BLaER1 treated with 17β-estradiol and CSF1 and Interleukin-3, amounts not matched to agents 10 nM and 100 nM (cell line): Measurements from ENCODE around the gene STAU1.
"Not testable (repeated sequence)": the region's sequence is repeated elsewhere in the genome, so short reads cannot be mapped to it uniquely, and the experiment has no call there.

Experiments
- H3K27ac ChIP-seq, 11 experiments: shearing (Covaris generic); formaldehyde crosslinking; 2 replicates each; pipeline ENCODE4 v1.8.1; 2022
- H3K27me3 ChIP-seq, 11 experiments: shearing (Covaris generic); formaldehyde crosslinking; 2 replicates each; pipeline ENCODE4 v1.8.1; 2022
- H3K36me3 ChIP-seq, 11 experiments: shearing (Covaris generic); formaldehyde crosslinking; 2 replicates each; pipeline ENCODE4 v1.8.1; 2022
- H3K4me1 ChIP-seq, 10 experiments: shearing (Covaris generic); formaldehyde crosslinking; 2 replicates each; pipeline ENCODE4 v1.8.1; 2022
- H3K4me2 ChIP-seq, 11 experiments: shearing (Covaris generic); formaldehyde crosslinking; 2 replicates each; pipeline ENCODE4 v1.8.1; 2022
- H3K4me3 ChIP-seq, 10 experiments: shearing (Covaris generic); formaldehyde crosslinking; 2 replicates each; pipeline ENCODE4 v1.8.1; 2022
- H3K9ac ChIP-seq, 11 experiments: shearing (Covaris generic); formaldehyde crosslinking; 2 replicates each; pipeline ENCODE4 v1.8.1; 2022
- H3K9me3 ChIP-seq, 11 experiments: shearing (Covaris generic); formaldehyde crosslinking; replicated peaks in 1 of 11; 2 replicates each; pipeline ENCODE4 v1.8.1; 2022
- H4K20me1 ChIP-seq, 11 experiments: shearing (Covaris generic); formaldehyde crosslinking; 2 replicates each; pipeline ENCODE4 v1.8.1; 2022
- Cebpa-rat ChIP-seq, 11 experiments: shearing (Covaris generic); IDR thresholded peaks; 2 replicates each; pipeline ENCODE4 v1.8.1; 2022

The STAU1 gene

DNA sequence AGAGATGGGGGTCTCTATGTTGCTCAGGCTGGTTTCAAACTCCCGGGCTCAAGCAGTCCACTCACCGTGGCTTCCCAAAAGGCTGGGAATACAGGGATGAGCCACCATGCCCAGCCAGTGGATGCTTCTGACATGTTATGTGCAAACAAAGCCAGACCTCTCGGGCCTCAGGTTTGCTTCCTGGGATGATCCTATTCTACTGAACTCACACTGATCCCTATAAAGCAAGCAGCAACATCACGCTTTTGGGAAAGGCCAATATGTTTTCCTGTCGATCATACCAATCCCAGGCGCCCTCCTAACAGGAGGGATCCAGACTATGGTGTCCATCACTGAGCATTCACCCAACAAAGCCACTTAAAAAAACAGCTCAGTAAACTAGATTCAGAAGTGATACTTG lies 81.8 kb downstream of the STAU1 start:
- no peaks in the 10 kb centered on the region; a peak in 1 of 22 replicates for H3K9me3 ChIP-seq
- H3K9ac ChIP-seq: no peak overlapping the region
- no peaks in the 10 kb centered on the region for H3K27me3 ChIP-seq
- no peak for TF ChIP-seq Cebpa-rat (IDR thresholded peaks at IDR 0.05)
- H3K4me1 ChIP-seq: peaks cover 0 to 5% (median 0%) of the 10 kb centered on the region in 10 experiments; a peak in 7 of 20 replicates
- H3K4me2 ChIP-seq: no peak overlapping the region
- peaks cover 50 to 83% (median 69%) of the 10 kb centered on the region in 11 experiments for H3K36me3 ChIP-seq
- H4K20me1 ChIP-seq: peaks cover 4 to 58% (median 28%) of the 10 kb centered on the region in 11 experiments; a peak in 19 of 22 replicates
- no peak overlapping the region for H3K27ac ChIP-seq
- H3K4me3 ChIP-seq: no peak overlapping the region

DNA sequence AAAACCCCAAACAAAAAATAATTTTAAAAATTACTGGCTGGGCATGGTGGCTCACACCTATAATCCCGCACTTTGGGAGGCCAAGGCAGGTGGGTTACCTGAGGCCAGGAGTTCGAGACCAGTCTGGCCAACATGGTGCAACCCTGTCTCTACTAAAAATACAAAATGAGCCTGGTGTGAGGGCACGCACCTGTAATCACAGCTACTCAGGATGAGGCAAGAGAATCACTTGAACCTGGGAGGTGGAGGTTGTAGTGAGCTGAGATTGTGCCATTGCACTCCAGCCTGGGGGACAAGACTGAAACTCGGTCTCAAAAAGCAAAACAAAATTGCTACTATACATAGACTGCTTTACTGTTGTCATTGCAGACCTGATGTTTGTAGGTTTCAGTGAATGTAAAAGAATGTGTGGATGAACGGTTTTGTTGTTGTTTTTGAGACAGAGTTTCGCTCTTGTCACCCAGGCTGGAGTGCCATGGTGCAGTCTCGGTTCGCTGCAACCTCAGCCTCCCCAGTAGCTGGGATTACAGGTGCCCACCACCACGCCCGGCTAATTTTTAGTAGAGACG lies 83.1 kb downstream of the STAU1 start:
- H3K9ac ChIP-seq, H3K27me3 ChIP-seq, H3K9me3 ChIP-seq, H3K4me3 ChIP-seq, H3K27ac ChIP-seq, H3K4me2 ChIP-seq: not testable (repeated sequence)
- peaks cover 9 to 60% (median 33%) of the 10 kb centered on the region in 11 experiments; a peak in 19 of 22 replicates for H4K20me1 ChIP-seq
- H3K36me3 ChIP-seq: peaks cover 51 to 83% (median 67%) of the 10 kb centered on the region in 11 experiments
- peaks cover 0 to 18% (median 7%) of the 10 kb centered on the region in 10 experiments; a peak in 10 of 20 replicates for H3K4me1 ChIP-seq

DNA sequence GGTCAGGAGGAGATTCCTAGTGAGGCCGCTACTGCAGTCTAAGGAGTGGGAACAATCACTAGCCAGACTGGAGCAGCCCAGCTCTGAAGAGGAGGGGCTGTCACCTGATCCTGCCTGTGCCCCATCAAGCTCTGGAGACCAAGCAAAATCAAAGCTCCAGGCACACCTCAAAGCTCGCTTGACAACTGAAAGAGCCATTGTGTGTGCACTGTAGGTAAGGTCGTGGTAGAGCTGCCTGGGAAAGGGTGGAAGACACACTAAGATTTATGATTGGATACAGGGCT lies 83.8 kb downstream of the STAU1 start:
- Histone ChIP-seq H3K27me3 (no peaks in the 10 kb centered on the region), H3K9me3 (no peaks in the 10 kb centered on the region), H3K4me3 (no peak overlapping the region), H4K20me1 (peaks cover 9 to 63% (median 33%) of the 10 kb centered on the region in 11 experiments; a peak in 19 of 22 replicates), H3K9ac (no peak overlapping the region), H3K4me2 (no peak overlapping the region), H3K4me1 (peaks cover 0 to 21% (median 7%) of the 10 kb centered on the region in 10 experiments; a peak in 10 of 20 replicates), H3K27ac (no peak overlapping the region), H3K36me3 (peaks cover 53 to 83% (median 68%) of the 10 kb centered on the region in 11 experiments)
- TF ChIP-seq Cebpa-rat (IDR thresholded peaks at IDR 0.05): no peak

DNA sequence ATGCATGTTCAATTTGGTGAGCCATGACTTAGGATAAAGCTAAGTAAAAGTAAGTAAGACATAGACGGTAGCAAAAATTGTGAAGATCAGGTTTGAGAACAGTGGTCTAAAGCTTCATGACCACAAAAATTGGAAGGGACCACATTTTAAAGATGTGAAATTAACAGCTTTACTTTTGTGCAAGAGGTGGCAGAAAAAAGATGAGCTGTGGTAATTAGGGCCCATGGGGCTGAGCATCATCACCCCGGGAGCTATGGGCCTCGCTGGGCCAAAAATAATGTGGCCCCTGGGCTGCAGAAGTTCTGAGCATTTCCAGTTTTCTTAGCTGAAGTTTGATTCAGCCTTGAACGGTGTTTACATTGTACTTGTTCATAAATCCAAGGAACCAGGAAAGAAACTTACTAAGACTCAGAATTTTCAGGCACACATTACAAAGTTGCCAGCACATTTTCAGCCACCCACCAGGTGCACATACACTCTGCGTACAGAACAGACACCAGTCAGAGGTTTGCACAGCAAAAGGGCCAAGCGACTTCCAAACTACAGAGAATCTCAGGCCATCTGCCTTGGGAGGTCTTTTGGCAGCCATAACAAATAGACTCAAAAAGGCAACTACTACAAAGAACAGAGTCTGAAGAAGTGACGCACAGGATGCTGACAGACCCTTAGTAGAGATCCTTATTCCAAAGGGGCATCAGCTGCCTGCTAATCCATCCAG lies 84.3 kb downstream of the STAU1 start:
- H3K9me3 ChIP-seq: no peaks in the 10 kb centered on the region
- H3K9ac ChIP-seq: no peak overlapping the region
- H3K4me1 ChIP-seq: peaks cover 0 to 21% (median 7%) of the 10 kb centered on the region in 10 experiments; a peak in 10 of 20 replicates
- no peak overlapping the region for H3K4me2 ChIP-seq
- H3K36me3 ChIP-seq: peaks cover 58 to 86% (median 73%) of the 10 kb centered on the region in 11 experiments
- no peak overlapping the region for H3K27ac ChIP-seq
- no peak for TF ChIP-seq Cebpa-rat (IDR thresholded peaks at IDR 0.05)
- peaks cover 9 to 68% (median 38%) of the 10 kb centered on the region in 11 experiments; a peak in 19 of 22 replicates for H4K20me1 ChIP-seq
- no peak overlapping the region for H3K4me3 ChIP-seq
- no peaks in the 10 kb centered on the region for H3K27me3 ChIP-seq

DNA sequence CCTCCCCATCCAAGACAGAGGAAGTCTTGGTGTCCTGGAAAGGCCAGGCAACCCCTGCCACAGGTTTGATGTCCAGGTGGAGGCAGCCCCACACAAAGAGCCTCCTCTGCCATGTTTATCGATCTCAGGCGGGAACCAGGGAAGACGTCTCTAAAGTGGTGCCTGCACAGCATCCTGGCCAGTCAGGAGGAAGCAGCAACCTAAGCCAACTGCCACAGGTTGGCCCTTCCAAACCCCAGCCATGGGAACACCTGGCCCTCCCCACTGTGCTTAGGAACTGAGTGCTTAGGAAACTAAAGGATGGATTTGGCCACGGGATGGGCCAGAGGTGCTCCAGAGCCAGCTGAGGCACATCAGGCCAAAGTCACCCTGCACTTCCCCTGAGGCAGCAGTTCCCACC lies 85.1 kb downstream of the STAU1 start:
- TF ChIP-seq Cebpa-rat (IDR thresholded peaks at IDR 0.05): no peak
- H3K36me3 ChIP-seq: peaks cover 66 to 94% (median 81%) of the 10 kb centered on the region in 11 experiments

DNA sequence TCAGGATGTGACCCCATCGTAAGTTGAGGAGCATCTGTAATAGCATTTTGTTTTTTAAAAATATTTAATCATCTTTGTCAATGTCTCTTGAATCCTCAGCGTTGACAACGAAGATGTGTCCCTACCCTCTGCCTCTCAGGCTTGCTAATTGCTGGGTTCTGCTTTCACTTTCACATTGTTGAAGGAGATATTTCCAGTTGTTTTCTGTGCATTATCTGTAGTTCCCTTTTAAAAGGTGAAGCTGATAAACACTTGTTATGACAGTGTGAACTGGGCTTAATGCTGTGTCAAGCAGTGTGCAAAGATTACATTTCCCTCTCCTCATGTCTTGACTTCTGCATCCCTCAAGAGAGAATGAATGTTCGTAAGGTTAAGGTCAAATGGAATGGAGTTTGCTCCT lies 87.2 kb downstream of the STAU1 start:
- Histone ChIP-seq H3K27ac (peak overlapping the region in 2 of 11 experiments; percentile 1 to 32; a peak in 1 of 22 replicates), H3K27me3 (no peaks in the 10 kb centered on the region), H3K4me2 (peak overlapping the region in 3 of 11 experiments; percentile 31 to 64 (median 62); a peak in 6 of 22 replicates), H3K9ac (no peak overlapping the region), H3K4me1 (peaks cover 0 to 21% (median 7%) of the 10 kb centered on the region in 10 experiments; a peak in 10 of 20 replicates), H3K4me3 (no peak overlapping the region), H3K36me3 (peaks cover 78 to 100% (median 98%) of the 10 kb centered on the region in 11 experiments), H3K9me3 (no peaks in the 10 kb centered on the region), H4K20me1 (peaks cover 9 to 84% (median 48%) of the 10 kb centered on the region in 11 experiments; a peak in 20 of 22 replicates)
- no peak for TF ChIP-seq Cebpa-rat (IDR thresholded peaks at IDR 0.05)

More for the DNA sequence above, 85.1 kb downstream of the STAU1 start:
- Histone ChIP-seq H3K27ac (no peak overlapping the region), H3K4me2 (no peak overlapping the region), H3K27me3 (no peaks in the 10 kb centered on the region), H4K20me1 (peaks cover 9 to 76% (median 45%) of the 10 kb centered on the region in 11 experiments; a peak in 19 of 22 replicates), H3K9me3 (no peaks in the 10 kb centered on the region), H3K4me1 (peaks cover 0 to 21% (median 7%) of the 10 kb centered on the region in 10 experiments; a peak in 10 of 20 replicates), H3K4me3 (no peak overlapping the region), H3K9ac (no peak overlapping the region)

DNA sequence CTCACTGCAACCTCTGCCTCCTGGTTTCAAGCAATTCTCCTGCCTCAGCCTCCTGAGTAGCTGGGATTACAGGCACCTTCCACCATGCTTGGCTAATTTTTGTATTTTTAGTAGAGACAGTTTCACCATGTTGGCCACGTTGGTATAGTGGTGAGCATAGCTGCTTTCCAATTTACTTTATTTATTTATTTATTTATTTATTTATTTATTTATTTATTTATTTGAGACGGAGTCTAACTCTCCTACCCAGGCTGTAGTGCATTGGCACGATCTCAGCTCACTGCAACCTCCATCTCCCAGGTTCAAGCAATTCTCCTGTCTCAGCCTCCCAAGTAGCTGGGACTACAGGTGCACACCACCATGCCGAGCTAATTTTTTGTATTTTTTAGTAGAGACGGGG lies 87.8 kb downstream of the STAU1 start:
- not testable (repeated sequence) for H3K27ac ChIP-seq, H3K27me3 ChIP-seq, H3K9me3 ChIP-seq, H3K4me3 ChIP-seq, H3K9ac ChIP-seq
- H3K4me2 ChIP-seq: peak overlapping the region in 4 of 11 experiments; percentile 8 to 64 (median 46); a peak in 7 of 22 replicates
- peaks cover 79 to 100% (median 99%) of the 10 kb centered on the region in 11 experiments for H3K36me3 ChIP-seq
- H4K20me1 ChIP-seq: peaks cover 9 to 80% (median 43%) of the 10 kb centered on the region in 11 experiments; a peak in 20 of 22 replicates
- H3K4me1 ChIP-seq: peaks cover 0 to 21% (median 7%) of the 10 kb centered on the region in 10 experiments; a peak in 10 of 20 replicates

DNA sequence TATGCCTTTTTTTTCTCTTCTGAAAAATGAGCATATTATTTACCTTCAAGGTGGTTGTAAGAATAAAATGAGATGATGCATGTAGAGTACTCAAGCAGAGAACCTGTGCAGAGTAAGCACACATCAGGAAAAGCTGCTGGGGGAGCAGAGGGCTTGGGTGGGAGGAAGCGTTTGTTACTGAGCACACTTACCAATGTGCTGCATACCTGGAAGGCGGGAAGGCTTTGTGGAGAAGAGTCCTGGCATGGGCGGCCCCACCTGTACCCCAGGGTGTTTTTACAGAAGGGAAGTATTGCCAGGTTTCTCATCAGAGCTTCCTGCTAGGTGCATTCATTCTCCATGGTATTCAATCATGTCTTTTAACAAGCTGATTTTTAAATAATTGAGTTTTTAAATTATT lies 89.1 kb downstream of the STAU1 start:
- Histone ChIP-seq H3K9ac (no peak overlapping the region), H3K4me2 (no peak overlapping the region), H3K36me3 (peaks cover 79 to 100% (median 99%) of the 10 kb centered on the region in 11 experiments), H3K27ac (no peak overlapping the region), H3K4me1 (peaks cover 0 to 21% (median 7%) of the 10 kb centered on the region in 10 experiments; a peak in 10 of 20 replicates), H3K27me3 (no peaks in the 10 kb centered on the region), H4K20me1 (peaks cover 9 to 76% (median 37%) of the 10 kb centered on the region in 11 experiments; a peak in 20 of 22 replicates), H3K4me3 (no peak overlapping the region), H3K9me3 (no peaks in the 10 kb centered on the region)
- TF ChIP-seq Cebpa-rat (IDR thresholded peaks at IDR 0.05): no peak

DNA sequence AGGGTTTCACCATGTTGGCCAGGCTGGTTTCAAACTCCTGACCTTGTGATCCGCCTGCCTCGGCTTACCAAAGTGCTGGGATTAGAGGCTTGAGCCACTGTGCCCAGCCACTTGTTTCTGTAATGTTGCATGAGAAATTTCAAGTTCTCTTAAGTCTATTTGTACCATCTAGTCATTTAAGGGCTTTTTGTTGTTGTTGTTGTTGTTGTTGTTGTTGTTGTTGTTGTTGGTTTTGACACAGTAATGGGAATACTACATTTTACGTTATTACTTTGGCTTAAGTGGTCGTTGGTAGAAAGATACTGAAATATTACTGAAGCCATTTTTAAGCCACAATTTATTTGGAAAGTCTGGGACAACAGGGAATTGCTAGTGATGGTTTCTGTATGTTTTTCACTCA lies 90.0 kb downstream of the STAU1 start:
- Histone ChIP-seq H3K9me3 (no peaks in the 10 kb centered on the region), H4K20me1 (peaks cover 9 to 68% (median 34%) of the 10 kb centered on the region in 11 experiments; a peak in 19 of 22 replicates), H3K9ac (no peak overlapping the region), H3K27ac (no peak overlapping the region), H3K4me2 (no peak overlapping the region), H3K4me3 (no peak overlapping the region), H3K36me3 (peaks cover 78 to 100% (median 99%) of the 10 kb centered on the region in 11 experiments), H3K4me1 (peaks cover 0 to 21% (median 7%) of the 10 kb centered on the region in 10 experiments; a peak in 10 of 20 replicates), H3K27me3 (no peaks in the 10 kb centered on the region)
- no peak for TF ChIP-seq Cebpa-rat (IDR thresholded peaks at IDR 0.05)
